ENCODE data around the gene UGGT1. TPM values are rescaled to one million over a fixed set of nuclear protein-coding genes. Genes with fewer than 3 reads are reported as not detected.

UGGT1 gene
- total RNA-seq, 1 experiment from 2014 or later, result 55.9 TPM

DNA sequence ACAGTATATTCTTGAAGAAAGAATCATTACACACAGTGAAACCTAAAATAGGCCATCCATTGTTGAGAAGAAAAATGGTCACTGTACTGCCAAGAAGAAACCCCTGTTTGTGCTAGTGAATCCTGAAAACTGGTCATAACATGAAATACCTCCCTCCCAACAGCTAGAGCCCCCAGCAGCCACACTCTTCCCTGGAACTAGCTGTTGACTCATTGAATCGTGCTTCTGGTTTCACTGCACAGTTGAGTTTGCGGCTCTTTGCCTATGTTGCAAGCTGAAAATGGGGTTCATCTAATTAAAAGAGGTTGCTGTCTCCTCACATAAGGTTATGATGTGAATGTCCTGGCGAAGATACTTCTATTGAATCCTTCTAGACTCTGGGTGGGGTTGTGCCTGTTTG lies 86.3 kb downstream of the UGGT1 start:
- H3K18ac ChIP-seq (ENCODE audit: insufficient read length, low read depth, low read length), result no peak overlapping the region
- WGBS (ENCODE audit: extremely low coverage, insufficient read length, low lambda C conversion rate), result no CpG with 5 or more reads among the region's 3 CpGs
- H3K4me2 ChIP-seq (ENCODE audit: insufficient read depth, insufficient read length, low read length), result no peak overlapping the region
- no peak overlapping the region for H3K4ac ChIP-seq (ENCODE audit: low read depth, low read length)
- H2BK120ac ChIP-seq (ENCODE audit: low read depth, low read length, poor library complexity, severe bottlenecking), result no peak overlapping the region
- Mint-ChIP-seq H3K4me3 (no peak overlapping the region), H3K27me3 (ENCODE audit: low read depth) (no peaks in the 10 kb centered on the region), H3K9me3 (no peaks in the 10 kb centered on the region), H3K36me3 (ENCODE audit: insufficient read depth in 1 of 3, low read depth in 3 of 3) (peaks cover 31 to 90% (median 70%) of the 10 kb centered on the region in 3 experiments; a peak in 6 of 7 replicates), H3K4me1 (no peaks in the 10 kb centered on the region), H3K27ac (no peak overlapping the region)
- H2AFZ ChIP-seq (ENCODE audit: low read length), result no peak overlapping the region
- H3T11ph ChIP-seq (ENCODE audit: low read length), result no peak overlapping the region
- H4K5ac ChIP-seq (ENCODE audit: insufficient read length, low read depth, low read length), result no peak overlapping the region
- H3K14ac ChIP-seq (ENCODE audit: insufficient read depth, low read length), result no peak overlapping the region
- no peak overlapping the region for H2BK20ac ChIP-seq (ENCODE audit: low read depth, low read length, poor library complexity, severe bottlenecking)
- TF ChIP-seq, protein P1, sequence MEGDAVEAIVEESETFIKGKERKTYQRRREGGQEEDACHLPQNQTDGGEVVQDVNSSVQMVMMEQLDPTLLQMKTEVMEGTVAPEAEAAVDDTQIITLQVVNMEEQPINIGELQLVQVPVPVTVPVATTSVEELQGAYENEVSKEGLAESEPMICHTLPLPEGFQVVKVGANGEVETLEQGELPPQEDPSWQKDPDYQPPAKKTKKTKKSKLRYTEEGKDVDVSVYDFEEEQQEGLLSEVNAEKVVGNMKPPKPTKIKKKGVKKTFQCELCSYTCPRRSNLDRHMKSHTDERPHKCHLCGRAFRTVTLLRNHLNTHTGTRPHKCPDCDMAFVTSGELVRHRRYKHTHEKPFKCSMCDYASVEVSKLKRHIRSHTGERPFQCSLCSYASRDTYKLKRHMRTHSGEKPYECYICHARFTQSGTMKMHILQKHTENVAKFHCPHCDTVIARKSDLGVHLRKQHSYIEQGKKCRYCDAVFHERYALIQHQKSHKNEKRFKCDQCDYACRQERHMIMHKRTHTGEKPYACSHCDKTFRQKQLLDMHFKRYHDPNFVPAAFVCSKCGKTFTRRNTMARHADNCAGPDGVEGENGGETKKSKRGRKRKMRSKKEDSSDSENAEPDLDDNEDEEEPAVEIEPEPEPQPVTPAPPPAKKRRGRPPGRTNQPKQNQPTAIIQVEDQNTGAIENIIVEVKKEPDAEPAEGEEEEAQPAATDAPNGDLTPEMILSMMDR (conservative IDR thresholded peaks at IDR 0.05), result no peak
- H3K23ac ChIP-seq (ENCODE audit: insufficient read length, low read depth, low read length), result no peak overlapping the region
- no peak overlapping the region for H4K8ac ChIP-seq (replicated peaks; ENCODE audit: insufficient read length, low read depth, low read length)
- no peaks in the 10 kb centered on the region for H3K4me1 ChIP-seq (ENCODE audit: insufficient read depth, low read length)
- H3K9me3 ChIP-seq (ENCODE audit: control insufficient read depth, low read depth, low read length), result no peaks in the 10 kb centered on the region
- H3K56ac ChIP-seq (ENCODE audit: insufficient read length, low read depth, low read length), result no peak overlapping the region
- H2AK5ac ChIP-seq (ENCODE audit: insufficient read length, low read length), result no peak overlapping the region
- H4K20me1 ChIP-seq (ENCODE audit: control insufficient read depth, insufficient read depth, insufficient read length), result no peaks in the 10 kb centered on the region
- H3K79me2 ChIP-seq (ENCODE audit: insufficient read depth, low read length), result no peaks in the 10 kb centered on the region
- no peak overlapping the region for H3K9ac ChIP-seq (ENCODE audit: extremely low read depth, insufficient read length, low read length)
- no peak for DNase-seq
- no peak overlapping the region for H3K27ac ChIP-seq (ENCODE audit: insufficient read length, low read depth, low read length)
- no peaks in the 10 kb centered on the region for H3K27me3 ChIP-seq (ENCODE audit: insufficient read depth, low read length)
- no peaks in the 10 kb centered on the region for H3K79me1 ChIP-seq (ENCODE audit: insufficient read depth, low read depth, low read length, poor library complexity, severe bottlenecking)
- H2BK15ac ChIP-seq (ENCODE audit: low read depth, low read length), result no peak overlapping the region
- no peak overlapping the region for H4K91ac ChIP-seq (ENCODE audit: insufficient read length, low read depth, low read length)
- no peak overlapping the region for H2BK12ac ChIP-seq (ENCODE audit: insufficient read length, low read depth, low read length)
- no peak overlapping the region for H2BK5ac ChIP-seq (ENCODE audit: insufficient read length, low read length)
- no peaks in the 10 kb centered on the region for H3K23me2 ChIP-seq (ENCODE audit: insufficient read length, low read depth, low read length, poor library complexity, severe bottlenecking)

Data from H9 (cell line).